ENCODE measurements around the gene CAMK4.

The CAMK4 gene

GRCh38 chr5:111282798-111283197 is 58.6 kb downstream of the CAMK4 start:
- TF ChIP-seq CTCF (IDR thresholded peaks at IDR 0.05; ENCODE audit: low read depth, low read length, poor library complexity, severe bottlenecking) (no peak), EZH2phosphoT487 (IDR thresholded peaks at IDR 0.05; ENCODE audit: borderline replicate concordance, low read length) (no peak)
- no peaks in the 10 kb centered on the region for H4K20me1 ChIP-seq (ENCODE audit: control insufficient read depth, insufficient read depth, low read depth, low read length)
- H3K27ac ChIP-seq (ENCODE audit: low read depth, low read length): no peak overlapping the region

GRCh38 chr5:111284825-111285224 is 60.6 kb downstream of the CAMK4 start:
- Histone ChIP-seq H3K27me3 (ENCODE audit: control insufficient read depth, low read length) (no peaks in the 10 kb centered on the region), H3K79me2 (ENCODE audit: control insufficient read depth, low read length) (no peaks in the 10 kb centered on the region), H3K36me3 (ENCODE audit: control insufficient read depth, low read length) (no peaks in the 10 kb centered on the region), H3K9me2 (replicated peaks; ENCODE audit: control insufficient read depth, low read length) (no peaks in the 10 kb centered on the region), H3K4me3 (ENCODE audit: low read length) (no peak overlapping the region), H3K4me2 (ENCODE audit: low read length) (no peak overlapping the region), H3K9me3 (ENCODE audit: control insufficient read depth, insufficient read depth, low read length) (no peaks in the 10 kb centered on the region), H3F3A (ENCODE audit: control insufficient read depth, insufficient read depth) (no peaks in the 10 kb centered on the region), H3K4me1 (ENCODE audit: control insufficient read depth, low read length) (peaks cover 7% of the 10 kb centered on the region), H4K20me1 (ENCODE audit: control insufficient read depth, insufficient read depth, low read depth, low read length) (no peaks in the 10 kb centered on the region), H3K27ac (ENCODE audit: low read depth, low read length) (no peak overlapping the region)
- TF ChIP-seq EZH2phosphoT487 (IDR thresholded peaks at IDR 0.05; ENCODE audit: borderline replicate concordance, low read length) (no peak), CTCF (IDR thresholded peaks at IDR 0.05; ENCODE audit: low read depth, low read length, poor library complexity, severe bottlenecking) (no peak)

More at GRCh38 chr5:111282798-111283197, 58.6 kb downstream of the CAMK4 start:
- Histone ChIP-seq H3K9me3 (ENCODE audit: control insufficient read depth, insufficient read depth, low read length) (no peaks in the 10 kb centered on the region), H3K4me1 (ENCODE audit: control insufficient read depth, low read length) (peaks cover 7% of the 10 kb centered on the region), H3K4me3 (ENCODE audit: low read length) (no peak overlapping the region), H3K36me3 (ENCODE audit: control insufficient read depth, low read length) (no peaks in the 10 kb centered on the region), H3K79me2 (ENCODE audit: control insufficient read depth, low read length) (no peaks in the 10 kb centered on the region), H3K9me2 (replicated peaks; ENCODE audit: control insufficient read depth, low read length) (no peaks in the 10 kb centered on the region), H3K4me2 (ENCODE audit: low read length) (no peak overlapping the region), H3K27me3 (ENCODE audit: control insufficient read depth, low read length) (no peaks in the 10 kb centered on the region), H3F3A (ENCODE audit: control insufficient read depth, insufficient read depth) (no peaks in the 10 kb centered on the region)

GRCh38 chr5:111294551-111294950 is 70.4 kb downstream of the CAMK4 start:
- Histone ChIP-seq H4K20me1 (ENCODE audit: control insufficient read depth, insufficient read depth, low read depth, low read length) (no peaks in the 10 kb centered on the region), H3K27ac (ENCODE audit: low read depth, low read length) (no peak overlapping the region), H3K36me3 (ENCODE audit: control insufficient read depth, low read length) (no peaks in the 10 kb centered on the region), H3K4me3 (ENCODE audit: low read length) (no peak overlapping the region), H3K4me1 (ENCODE audit: control insufficient read depth, low read length) (no peaks in the 10 kb centered on the region), H3K4me2 (ENCODE audit: low read length) (no peak overlapping the region), H3K79me2 (ENCODE audit: control insufficient read depth, low read length) (no peaks in the 10 kb centered on the region), H3K9me2 (replicated peaks; ENCODE audit: control insufficient read depth, low read length) (no peaks in the 10 kb centered on the region), H3K27me3 (ENCODE audit: control insufficient read depth, low read length) (no peaks in the 10 kb centered on the region), H3K9me3 (ENCODE audit: control insufficient read depth, insufficient read depth, low read length) (peaks cover 10% of the 10 kb centered on the region), H3F3A (ENCODE audit: control insufficient read depth, insufficient read depth) (no peaks in the 10 kb centered on the region)
- TF ChIP-seq EZH2phosphoT487 (IDR thresholded peaks at IDR 0.05; ENCODE audit: borderline replicate concordance, low read length): no peak

GRCh38 chr5:111295649-111296048 is 71.5 kb downstream of the CAMK4 start:
- no peaks in the 10 kb centered on the region for H3K79me2 ChIP-seq (ENCODE audit: control insufficient read depth, low read length)
- H3K9me3 ChIP-seq (ENCODE audit: control insufficient read depth, insufficient read depth, low read length): peaks cover 15% of the 10 kb centered on the region
- no peaks in the 10 kb centered on the region for H3K36me3 ChIP-seq (ENCODE audit: control insufficient read depth, low read length)
- no peaks in the 10 kb centered on the region for H3K27me3 ChIP-seq (ENCODE audit: control insufficient read depth, low read length)
- no peak overlapping the region for H3K27ac ChIP-seq (ENCODE audit: low read depth, low read length)
- H3F3A ChIP-seq (ENCODE audit: control insufficient read depth, insufficient read depth): no peaks in the 10 kb centered on the region
- H4K20me1 ChIP-seq (ENCODE audit: control insufficient read depth, insufficient read depth, low read depth, low read length): no peaks in the 10 kb centered on the region
- no peak overlapping the region for H3K4me2 ChIP-seq (ENCODE audit: low read length)
- TF ChIP-seq EZH2phosphoT487 (IDR thresholded peaks at IDR 0.05; ENCODE audit: borderline replicate concordance, low read length) (no peak), CTCF (IDR thresholded peaks at IDR 0.05; ENCODE audit: low read depth, low read length, poor library complexity, severe bottlenecking) (no peak)
- no peaks in the 10 kb centered on the region for H3K9me2 ChIP-seq (replicated peaks; ENCODE audit: control insufficient read depth, low read length)
- H3K4me1 ChIP-seq (ENCODE audit: control insufficient read depth, low read length): no peaks in the 10 kb centered on the region
- H3K4me3 ChIP-seq (ENCODE audit: low read length): no peak overlapping the region
